ENCODE results near the gene PPIL4.

PPIL4 gene

DNA sequence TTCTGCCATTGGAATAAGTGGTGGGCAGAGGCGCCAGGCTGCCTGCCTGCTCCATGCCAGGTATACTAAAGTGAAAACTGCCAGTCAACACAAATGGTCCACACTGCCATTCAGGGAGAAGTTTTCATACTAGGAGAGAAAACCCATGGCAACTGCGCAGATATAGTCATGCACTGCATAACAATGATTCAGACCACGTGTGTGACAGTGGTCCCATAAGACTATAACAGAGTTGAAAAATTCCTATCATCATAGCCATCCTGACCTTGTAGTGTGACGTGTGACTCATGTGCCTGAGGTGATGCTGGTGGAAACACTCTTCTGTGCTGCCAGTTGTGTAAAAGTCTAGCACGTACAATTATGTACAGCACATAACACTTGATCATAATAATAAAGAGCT lies 86.1 kb downstream of the PPIL4 start:
- DNase-seq (ENCODE audit: low read depth, low spot score) = no peak

- DNase-seq (ENCODE audit: low read depth, low spot score) = no peak
These were observed 87.0 kb downstream of the PPIL4 start for GRCh38 chr6:149458806-149459205.

- DNase-seq (ENCODE audit: low read depth, low spot score) = no peak
These were observed 87.6 kb downstream of the PPIL4 start for GRCh38 chr6:149458196-149458595.

GRCh38 chr6:149457316-149457884 lies 88.4 kb downstream of the PPIL4 start:
- no peak for DNase-seq (ENCODE audit: low read depth, low spot score)

GRCh38 chr6:149456311-149457021 lies 89.4 kb downstream of the PPIL4 start:
- no peak for DNase-seq (ENCODE audit: low read depth, low spot score)

DNA sequence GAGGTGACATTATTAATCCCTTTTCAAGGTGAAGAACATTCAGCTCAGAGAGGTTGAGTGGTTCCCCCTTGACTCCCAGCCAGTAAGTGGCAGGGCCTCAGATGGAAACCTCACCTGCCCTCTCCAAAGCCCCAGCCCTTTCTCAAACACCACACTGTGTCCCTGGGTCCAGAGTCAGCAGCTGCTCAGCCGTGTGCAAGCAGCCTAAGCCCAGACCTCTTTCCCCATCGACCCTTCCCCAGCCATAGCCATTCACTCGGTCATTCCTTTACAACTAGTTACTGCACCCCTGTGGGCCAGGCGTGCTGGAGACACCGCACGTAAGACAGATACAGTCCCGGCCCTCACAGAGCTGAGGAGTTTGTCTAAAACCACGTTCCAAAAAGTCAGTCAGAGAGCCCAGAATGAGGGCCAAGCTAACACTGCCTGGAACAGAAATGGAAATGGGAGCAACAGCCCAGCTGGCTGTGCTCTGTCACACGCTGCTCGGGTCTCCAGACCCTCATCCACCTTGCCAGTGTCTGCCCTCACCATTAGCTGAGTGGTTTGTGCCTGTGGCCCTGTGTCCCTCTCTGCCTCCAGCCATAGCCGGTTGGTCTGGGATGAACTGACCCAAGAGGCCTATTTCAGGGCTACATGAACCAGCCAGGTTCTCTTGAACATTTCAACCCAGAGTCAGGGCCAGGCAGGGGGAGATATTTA lies 90.7 kb downstream of the PPIL4 start:
- no peak for DNase-seq (ENCODE audit: low read depth, low spot score)

All from brain pericyte (primary cell).